ENCODE data around the gene TCEA3. TPM values are rescaled to one million over a fixed set of nuclear protein-coding genes. Genes with fewer than 3 reads are reported as not detected.

TCEA3 gene
- total and polyA plus RNA-seq, 10 of the 15 experiments (the other 5 are each of a cell fraction or from before 2014, with no cell fraction given) = 0.06 to 0.23 (median 0.08) TPM; not detected in 7

DNA sequence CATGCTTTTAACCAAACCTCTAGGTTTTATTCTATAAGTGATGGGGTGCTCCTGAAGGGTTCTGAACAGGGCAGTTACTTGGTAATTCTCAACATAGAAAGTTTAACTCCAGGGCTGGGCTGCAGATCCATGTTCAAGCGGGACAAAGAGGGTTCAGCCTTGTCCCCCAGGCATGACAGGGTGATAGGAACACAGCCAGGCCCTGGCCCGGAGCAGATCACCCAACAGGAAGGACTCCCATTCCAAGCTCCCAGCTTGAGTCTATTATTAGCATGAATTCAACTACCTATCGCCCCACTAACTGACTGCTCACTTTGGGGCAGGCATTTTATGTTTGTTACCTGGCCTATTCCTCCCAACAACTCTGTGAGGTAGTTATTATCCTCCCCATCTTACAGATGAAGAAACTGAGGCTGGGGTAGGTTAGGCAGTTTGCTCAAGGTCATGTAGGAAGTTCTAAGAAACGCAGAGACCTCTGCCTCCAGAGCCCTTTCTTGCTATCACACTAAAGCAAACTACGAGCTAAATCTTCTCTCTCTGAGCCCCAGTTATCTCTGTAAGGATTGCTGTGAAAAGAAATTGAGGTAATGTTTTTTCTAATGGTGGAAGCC lies 44.9 kb upstream of the TCEA3 start (continued):
- TF ChIP-seq, protein P1, sequence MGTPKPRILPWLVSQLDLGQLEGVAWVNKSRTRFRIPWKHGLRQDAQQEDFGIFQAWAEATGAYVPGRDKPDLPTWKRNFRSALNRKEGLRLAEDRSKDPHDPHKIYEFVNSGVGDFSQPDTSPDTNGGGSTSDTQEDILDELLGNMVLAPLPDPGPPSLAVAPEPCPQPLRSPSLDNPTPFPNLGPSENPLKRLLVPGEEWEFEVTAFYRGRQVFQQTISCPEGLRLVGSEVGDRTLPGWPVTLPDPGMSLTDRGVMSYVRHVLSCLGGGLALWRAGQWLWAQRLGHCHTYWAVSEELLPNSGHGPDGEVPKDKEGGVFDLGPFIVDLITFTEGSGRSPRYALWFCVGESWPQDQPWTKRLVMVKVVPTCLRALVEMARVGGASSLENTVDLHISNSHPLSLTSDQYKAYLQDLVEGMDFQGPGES (IDR thresholded peaks at IDR 0.05) = no peak
- TF ChIP-seq, protein P2, sequence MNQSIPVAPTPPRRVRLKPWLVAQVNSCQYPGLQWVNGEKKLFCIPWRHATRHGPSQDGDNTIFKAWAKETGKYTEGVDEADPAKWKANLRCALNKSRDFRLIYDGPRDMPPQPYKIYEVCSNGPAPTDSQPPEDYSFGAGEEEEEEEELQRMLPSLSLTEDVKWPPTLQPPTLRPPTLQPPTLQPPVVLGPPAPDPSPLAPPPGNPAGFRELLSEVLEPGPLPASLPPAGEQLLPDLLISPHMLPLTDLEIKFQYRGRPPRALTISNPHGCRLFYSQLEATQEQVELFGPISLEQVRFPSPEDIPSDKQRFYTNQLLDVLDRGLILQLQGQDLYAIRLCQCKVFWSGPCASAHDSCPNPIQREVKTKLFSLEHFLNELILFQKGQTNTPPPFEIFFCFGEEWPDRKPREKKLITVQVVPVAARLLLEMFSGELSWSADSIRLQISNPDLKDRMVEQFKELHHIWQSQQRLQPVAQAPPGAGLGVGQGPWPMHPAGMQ (IDR thresholded peaks at IDR 0.05; ENCODE audit: borderline replicate concordance) = no peak

DNA sequence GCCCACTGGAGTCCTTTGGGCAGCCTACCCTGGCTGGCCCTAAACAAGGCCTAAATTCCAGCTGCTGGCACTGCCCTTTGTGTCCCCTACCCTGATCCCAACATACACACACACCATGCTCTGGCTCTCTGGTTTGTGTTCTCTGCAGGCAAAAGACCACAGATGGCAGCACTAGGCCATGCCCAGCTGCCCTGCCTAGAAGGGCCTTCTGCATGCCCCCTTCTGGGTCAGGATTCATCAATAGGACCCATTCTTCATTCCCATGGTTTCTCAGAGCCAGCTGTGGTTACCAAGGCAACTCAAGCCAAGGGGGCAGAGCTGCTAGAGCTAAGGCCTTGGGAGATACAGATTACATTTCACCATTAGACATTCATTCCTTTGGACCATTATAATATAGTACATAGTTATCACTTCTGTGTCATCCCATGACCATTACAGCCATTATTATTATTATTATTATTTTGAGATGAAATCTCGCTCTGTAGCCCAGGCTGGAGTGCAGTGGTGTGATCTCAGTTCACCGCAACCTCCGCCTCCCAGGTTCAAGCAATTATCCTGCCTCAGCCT lies 42.0 kb upstream of the TCEA3 start:
- ChIA-PET SMC1A (ENCODE audit: uncharacterized antibody, unreplicated experiment) (interaction anchor here (1.3 kb wide), 1 partner anchor 30 kb away, joined by 3 read pairs; no protein-coding TSS in a partner anchor), RAD21 (ENCODE audit: unreplicated experiment) (no interaction called here), POLR2A (no interaction called here), CTCF (interaction anchor here (0.5 to 1.4 kb wide), 2 partner anchors 30 to 35 kb away, joined by 3 read pairs; no protein-coding TSS in a partner anchor)
- Histone ChIP-seq H3K36me3 (ENCODE audit: control insufficient read depth in 2 of 2, insufficient read depth in 2 of 2, low read length in 1 of 2) (no peaks in the 10 kb centered on the region), H3K4me2 (ENCODE audit: control insufficient read depth, insufficient read depth) (no peak overlapping the region), H3K4me1 (ENCODE audit: control insufficient read depth, insufficient read depth, low read length) (no peaks in the 10 kb centered on the region), H3K27me3 (replicated peaks in 1 of 2; ENCODE audit: control insufficient read depth in 2 of 2, insufficient read depth in 2 of 2, low read length in 1 of 2) (peaks cover 0 to 2% of the 10 kb centered on the region in 2 experiments; a peak in 1 of 4 replicates), H3K27ac (ENCODE audit: control insufficient read depth, insufficient read depth) (no peak overlapping the region), H3K4me3 (no peak overlapping the region), H3K9ac (ENCODE audit: control insufficient read depth, insufficient read depth, low read length) (no peak overlapping the region), H3K79me2 (ENCODE audit: control insufficient read depth, insufficient read depth, low read length) (no peaks in the 10 kb centered on the region), H3K9me3 (replicated peaks; ENCODE audit: control insufficient read depth, insufficient read depth, low read length) (no peaks in the 10 kb centered on the region), H4K20me1 (ENCODE audit: control insufficient read depth, insufficient read depth) (no peaks in the 10 kb centered on the region), H2AFZ (ENCODE audit: control insufficient read depth, low read depth, low read length) (no peak overlapping the region)
- no TSS peak for BruUV-seq (replicated peaks)
- no peak for FAIRE-seq
- in situ Hi-C loops (cut with MboI) (no loop called here), intact Hi-C loops (cut with micrococcal nuclease; ENCODE audit: unreplicated experiment) (no loop called here)
- 76% methylated on average over 3 of the region's 3 CpGs for WGBS (ENCODE audit: insufficient coverage, insufficient replicate concordance, low lambda C conversion rate, missing lambda C conversion rate)
- TF ChIP-seq POU2F2 (IDR thresholded peaks at IDR 0.05; ENCODE audit: borderline replicate concordance, low read depth, low read length) = no peak
- TF ChIP-seq EP300 (IDR thresholded peaks at IDR 0.05; ENCODE audit: borderline replicate concordance in 1 of 2, control insufficient read depth in 1 of 2, low read depth in 2 of 2, low read length in 2 of 2) = no peak
- TF ChIP-seq BMI1 (IDR thresholded peaks at IDR 0.05; ENCODE audit: borderline replicate concordance) = no peak
- no peak for TF ChIP-seq NRF1 (conservative IDR thresholded peaks at IDR 0.05; ENCODE audit: low read depth, low read length)
- TF ChIP-seq, protein P3, sequence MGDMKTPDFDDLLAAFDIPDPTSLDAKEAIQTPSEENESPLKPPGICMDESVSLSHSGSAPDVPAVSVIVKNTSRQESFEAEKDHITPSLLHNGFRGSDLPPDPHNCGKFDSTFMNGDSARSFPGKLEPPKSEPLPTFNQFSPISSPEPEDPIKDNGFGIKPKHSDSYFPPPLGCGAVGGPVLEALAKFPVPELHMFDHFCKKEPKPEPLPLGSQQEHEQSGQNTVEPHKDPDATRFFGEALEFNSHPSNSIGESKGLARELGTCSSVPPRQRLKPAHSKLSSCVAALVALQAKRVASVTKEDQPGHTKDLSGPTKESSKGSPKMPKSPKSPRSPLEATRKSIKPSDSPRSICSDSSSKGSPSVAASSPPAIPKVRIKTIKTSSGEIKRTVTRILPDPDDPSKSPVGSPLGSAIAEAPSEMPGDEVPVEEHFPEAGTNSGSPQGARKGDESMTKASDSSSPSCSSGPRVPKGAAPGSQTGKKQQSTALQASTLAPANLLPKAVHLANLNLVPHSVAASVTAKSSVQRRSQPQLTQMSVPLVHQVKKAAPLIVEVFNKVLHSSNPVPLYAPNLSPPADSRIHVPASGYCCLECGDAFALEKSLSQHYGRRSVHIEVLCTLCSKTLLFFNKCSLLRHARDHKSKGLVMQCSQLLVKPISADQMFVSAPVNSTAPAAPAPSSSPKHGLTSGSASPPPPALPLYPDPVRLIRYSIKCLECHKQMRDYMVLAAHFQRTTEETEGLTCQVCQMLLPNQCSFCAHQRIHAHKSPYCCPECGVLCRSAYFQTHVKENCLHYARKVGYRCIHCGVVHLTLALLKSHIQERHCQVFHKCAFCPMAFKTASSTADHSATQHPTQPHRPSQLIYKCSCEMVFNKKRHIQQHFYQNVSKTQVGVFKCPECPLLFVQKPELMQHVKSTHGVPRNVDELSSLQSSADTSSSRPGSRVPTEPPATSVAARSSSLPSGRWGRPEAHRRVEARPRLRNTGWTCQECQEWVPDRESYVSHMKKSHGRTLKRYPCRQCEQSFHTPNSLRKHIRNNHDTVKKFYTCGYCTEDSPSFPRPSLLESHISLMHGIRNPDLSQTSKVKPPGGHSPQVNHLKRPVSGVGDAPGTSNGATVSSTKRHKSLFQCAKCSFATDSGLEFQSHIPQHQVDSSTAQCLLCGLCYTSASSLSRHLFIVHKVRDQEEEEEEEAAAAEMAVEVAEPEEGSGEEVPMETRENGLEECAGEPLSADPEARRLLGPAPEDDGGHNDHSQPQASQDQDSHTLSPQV (IDR thresholded peaks at IDR 0.05) = no peak
- no peak for ATAC-seq
- no peak for DNase-seq (ENCODE audit: low read depth, low spot score)
